Heart left ventricle (tissue), 16 donors: ENCODE results near the gene FMOD. TPM values are rescaled to one million over a fixed set of nuclear protein-coding genes. Genes with fewer than 3 reads are reported as not detected.

Experiments used
- ATAC-seq, 4 donors: fragments of 200-7000 bp; cut with Tn5 transposase; one replicate each; pipeline ENCODE4 v1.9.1; 2020 to 2022; ENCODE audit warnings: moderate library complexity in 4 of 4, mild to moderate bottlenecking in 3 of 4, moderate number of reproducible peaks in 1 of 4
- DNase-seq, 5 donors: peaks; one replicate each; pipeline ENCODE4 v3.0.0-alpha.2; 2020
- H3K27ac ChIP-seq, 12 donors: fragments of 200-600 bp; sonication (generic) in 4 of 12; one replicate each; pipeline versions ENCODE4 v1.5.0 to v1.8.0; 2016 to 2022; ENCODE audit warnings: mild to moderate bottlenecking in 2 of 12
- H3K27me3 ChIP-seq, 9 donors: fragments of 200-600 bp; sonication (generic) in 2 of 9; one replicate each; pipeline versions ENCODE4 v1.5.1 to v1.8.0; 2016 to 2022; ENCODE audit warnings: mild to moderate bottlenecking in 3 of 9
- H3K36me3 ChIP-seq, 9 donors: fragments of 200-600 bp; sonication (generic) in 2 of 9; one replicate each; pipeline versions ENCODE4 v1.5.0 to v1.8.0; 2018 to 2022; ENCODE audit warnings: mild to moderate bottlenecking in 2 of 9
- H3K4me1 ChIP-seq, 12 donors: fragments of 200-600 bp; sonication (generic) in 4 of 12; one replicate each; pipeline versions ENCODE4 v1.5.0 to v1.8.0; 2016 to 2022; ENCODE audit warnings: mild to moderate bottlenecking in 3 of 12
- H3K4me3 ChIP-seq, 12 donors: fragments of 200-600 bp; sonication (generic) in 4 of 12; one replicate each; pipeline versions ENCODE4 v1.5.0 to v1.8.0; 2017 to 2022; ENCODE audit warnings: mild to moderate bottlenecking in 9 of 12, moderate library complexity in 4 of 12
- H3K9me3 ChIP-seq, 12 donors: fragments of 200-600 bp; sonication (generic) in 4 of 12; one replicate each; pipeline versions ENCODE4 v1.5.0 to v1.8.0; 2016 to 2022; ENCODE audit warnings: mild to moderate bottlenecking in 1 of 12
- CTCF ChIP-seq, 12 donors: fragments of 200-600 bp; sonication (generic) in 4 of 12; IDR thresholded peaks; one replicate each; pipeline versions ENCODE4 v1.5.0 to v1.8.0; 2018 to 2022; ENCODE audit warnings: antibody characterized with exemption in 12 of 12, mild to moderate bottlenecking in 5 of 12
- POLR2A ChIP-seq, 2 donors: fragments of 450-650 bp; IDR thresholded peaks; one replicate each; pipeline ENCODE4 v1.6.1; 2017; ENCODE audit warnings: antibody characterized with exemption in 2 of 2, mild to moderate bottlenecking in 2 of 2, moderate library complexity in 2 of 2
- WGBS, 4 donors: extraction: QIAGEN DNeasy Blood & Tissue Kit in 2 of 4; methylation state at CpG; one replicate each; pipeline versions ENCODE4 v1.1.5 to v1.1.7; 2013 to 2018; 5-methylcytosine and 5-hydroxymethylcytosine counted together
- intact Hi-C, 10 donors: fragments of 100-400 bp; cut with DNase I; formaldehyde crosslinking; loops; one replicate each; pipeline versions ENCODE4 v1.11.1 to v1.14.2; 2022
- polyA plus RNA-seq, 2 donors: library from polyadenylated mRNA; stranded (reverse); fragments of 200-250 nt; gene quantifications; one replicate each; pipeline ENCODE4 v1.2.3, GENCODE V29; 2013
- total RNA-seq, 9 donors: library from RNA; depleted of rRNA in 2 of 9; stranded (reverse); fragments of >200 nt in 2 of 9; fragmentation: NEBNext Ultra II Directional in 3 of 9; extraction: Animal tissue kit (Norgen Biotek cat#: 25700) in 3 of 9; gene quantifications; one replicate each; pipeline versions ENCODE4 v1.1.0 to v1.2.4, GENCODE V29; 2016 to 2023
- donor health status: ischemic (EF 13 %, LVEDD 7.1; RV severe dilation, severe dysfunction).
- donor health status: healthy with polysubstance abuse.
- donor health status: DM: no; HTN: yes; CAD: no.
- donor health status: DM: no; HTN: no; CAD: no.
- donor health status: ischemic (EF 25% LVEDD 6.9; RV normal size, moderate dysfunction).
- donor health status: ischemic (EF 25% LVEDD 5.7; RV mildly dilated, moderate dysfunction).
- donor health status: healthy.
- donor health status: DM: yes; HTN: yes; CAD: no.
- donor health status: ischemic (EF 35%, LVEDD 5.7; RV mildly dilated, moderate dysfunction).
- donor health status: nonischemic (EF 11% LVEDD 7.7; RV severe dilation, severe dysfunction).
- donor health status: DM: yes; HTN: yes; CAD: no.
- donor health status: PGD.
- donor health status: ischemic (EF 29% LVEDD 5.4; RV normal size, mild dysfunction).
- donor health status: nonischemic (EF 23%, LVEDD 6.1; RV moderate dilation, normal function).

FMOD gene
- total and polyA plus RNA-seq, 11 donors = 3.0 to 33.2 (median 8.1) TPM

- Histone ChIP-seq H3K4me1 (peaks cover 0 to 24% (median 0%) of the 10 kb centered on the region in 12 donors), H3K36me3 (peaks cover 0 to 8% (median 0%) of the 10 kb centered on the region in 9 donors), H3K27ac (no peak overlapping the region), H3K4me3 (no peak overlapping the region), H3K9me3 (no peaks in the 10 kb centered on the region), H3K27me3 (no peaks in the 10 kb centered on the region)
- whole genome bisulfite sequencing, 4 donors = 81 to 86% (median 84%) methylated on average over 8 of the region's 8 CpGs
- intact Hi-C loops = loop anchor here in 2 of 10 donors (5.0 to 10.0 kb wide), 2 partner anchors 349 to 351 kb away; no protein-coding TSS in a partner anchor
- DNase-seq (no peak), ATAC-seq (no peak)
- TF ChIP-seq CTCF (IDR thresholded peaks at IDR 0.05) = no peak
- TF ChIP-seq POLR2A (IDR thresholded peaks at IDR 0.05) = no peak
Observed at GRCh38 chr1:203353486-203353885, 2.6 kb upstream of the FMOD start.

DNA sequence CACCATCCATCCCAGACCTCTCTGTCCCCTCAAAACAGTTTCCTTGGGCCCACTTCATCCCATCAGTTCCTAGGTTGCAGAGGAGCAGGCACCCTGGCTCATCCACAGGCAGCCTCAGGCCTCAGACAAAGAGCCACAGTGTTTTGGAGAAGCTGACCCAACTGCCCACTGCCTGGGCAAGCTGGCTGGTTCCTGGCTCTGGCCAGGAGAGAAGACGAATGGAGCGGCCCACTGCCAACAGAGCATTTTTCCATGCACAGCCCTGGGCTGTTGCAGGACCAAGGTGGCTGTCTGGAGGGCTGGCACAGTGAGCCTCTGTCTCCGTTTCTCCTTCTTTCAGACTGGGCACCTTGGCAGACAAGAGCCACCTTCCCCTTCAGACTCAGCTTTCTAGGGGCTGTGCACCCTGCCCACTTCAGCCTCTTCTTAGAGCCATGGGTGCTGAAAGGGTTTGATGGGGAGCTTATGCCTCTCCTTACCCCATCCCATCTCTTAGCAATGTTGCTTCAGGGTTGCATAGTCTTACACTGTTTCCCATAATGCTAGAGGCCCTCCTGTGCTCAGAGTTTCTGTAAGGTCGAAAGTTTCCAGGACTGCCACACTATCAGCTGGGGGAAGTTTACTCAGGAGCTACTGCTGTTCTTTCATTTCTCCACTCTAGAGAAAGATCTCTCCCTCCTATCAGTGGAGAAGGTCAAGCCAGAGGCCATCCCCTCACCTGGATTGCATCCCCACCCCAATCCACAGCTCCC, 973 bp downstream of the FMOD start:
- H3K36me3 ChIP-seq = peaks cover 0 to 13% (median 0%) of the 10 kb centered on the region in 9 donors
- peak overlapping the region in 5 of 12 donors; percentile 45 to 86 (median 82) for H3K27ac ChIP-seq
- ATAC-seq (no peak), DNase-seq (no peak)
- TF ChIP-seq POLR2A (IDR thresholded peaks at IDR 0.05) (no peak), CTCF (IDR thresholded peaks at IDR 0.05) (no peak)
- intact Hi-C loops = loop anchor here in 6 of 10 donors (5.0 to 10.0 kb wide), 4 partner anchors 305 to 355 kb away; no protein-coding TSS in a partner anchor
- H3K4me3 ChIP-seq = peak overlapping the region in 8 of 12 donors; percentile 17 to 60 (median 44)
- no peaks in the 10 kb centered on the region for H3K9me3 ChIP-seq
- WGBS, 4 donors = 76 to 89% (median 82%) methylated on average over 3 to 4 of the region's 4 CpGs
- H3K4me1 ChIP-seq = peaks cover 0 to 39% (median 3%) of the 10 kb centered on the region in 12 donors
- no peaks in the 10 kb centered on the region for H3K27me3 ChIP-seq

GRCh38 chr1:203349166-203349565, 1.8 kb downstream of the FMOD start:
- intact Hi-C loops = loop anchor here in 4 of 10 donors (10.0 kb wide), 3 partner anchors 304 to 356 kb away; no protein-coding TSS in a partner anchor
- peaks cover 0 to 13% (median 0%) of the 10 kb centered on the region in 9 donors for H3K36me3 ChIP-seq
- DNase-seq (no peak), ATAC-seq (no peak)
- peak overlapping the region in 2 of 12 donors; percentile 59 to 60 for H3K4me3 ChIP-seq
- no peaks in the 10 kb centered on the region for H3K27me3 ChIP-seq
- no peaks in the 10 kb centered on the region for H3K9me3 ChIP-seq
- WGBS, 4 donors = 100% methylated on average over 1 of the region's 1 CpG
- no peak for TF ChIP-seq CTCF (IDR thresholded peaks at IDR 0.05)
- no peak for TF ChIP-seq POLR2A (IDR thresholded peaks at IDR 0.05)
- H3K27ac ChIP-seq = no peak overlapping the region
- H3K4me1 ChIP-seq = peaks cover 0 to 39% (median 3%) of the 10 kb centered on the region in 12 donors

- DNase-seq = no peak
- intact Hi-C loops = loop anchor here in 4 of 10 donors (10.0 kb wide), 3 partner anchors 302 to 358 kb away; no protein-coding TSS in a partner anchor
- peak overlapping the region in 2 of 12 donors; percentile 33 to 63 for H3K27ac ChIP-seq
- ATAC-seq = no peak
- no peaks in the 10 kb centered on the region for H3K9me3 ChIP-seq
- TF ChIP-seq CTCF (IDR thresholded peaks at IDR 0.05) (no peak), POLR2A (IDR thresholded peaks at IDR 0.05) (no peak)
- H3K4me3 ChIP-seq = no peak overlapping the region
- H3K4me1 ChIP-seq = peaks cover 0 to 45% (median 10%) of the 10 kb centered on the region in 12 donors
- WGBS, 4 donors = 88 to 96% (median 92%) methylated on average over 3 of the region's 3 CpGs
- peaks cover 0 to 2% (median 0%) of the 10 kb centered on the region in 9 donors for H3K27me3 ChIP-seq
- peaks cover 0 to 15% (median 0%) of the 10 kb centered on the region in 9 donors for H3K36me3 ChIP-seq
Observed at GRCh38 chr1:203346769-203347102, 4.2 kb downstream of the FMOD start.
